GM12878 (cell line): ENCODE measurements around the gene PCBP4. TPM values are rescaled to one million over a fixed set of nuclear protein-coding genes. Genes with fewer than 3 reads are reported as not detected.

ENCODE experiments used
- ATAC-seq: fragments of 200-7000 bp; cut with Tn5 transposase; 3 replicates; pipeline ENCODE4 v1.9.1; 2020; ENCODE audit warnings: mild to moderate bottlenecking, moderate library complexity
- BruUV-seq: library from RNA; stranded (reverse); fragments of 400-500 nt; replicated peaks from 2 replicates; lab custom pipeline; 2021; lab: Mats Ljungman, UMichigan
- CTCF ChIA-PET: fragments of 300-600 bp; sonication (Branson Sonifier 250); formaldehyde crosslinking; extraction: SDS; loops from one replicate; lab custom pipeline; 2021; ENCODE audit warnings: inconsistent platforms; lab: Yijun Ruan, JAX
- POLR2A ChIA-PET: fragments of 350-600 bp; formaldehyde crosslinking; extraction: SDS; loops from one replicate; lab custom pipeline; 2021; ENCODE audit warnings: inconsistent platforms; lab: Charles Lee
- RAD21 ChIA-PET: fragments of 300-600 bp; sonication (Branson Sonifier 250); formaldehyde crosslinking; loops from one replicate; lab custom pipeline; 2023; ENCODE audit warnings: antibody characterized with exemption; ENCODE audit not compliant: unreplicated experiment; lab: Charles Lee
- SMC1A ChIA-PET: fragments of 300-600 bp; sonication (Branson Sonifier 250); formaldehyde crosslinking; loops from one replicate; lab custom pipeline; 2023; ENCODE audit not compliant: unreplicated experiment, uncharacterized antibody; lab: Charles Lee
- DNase-seq: peaks from one replicate; pipeline ENCODE4 v3.0.0-alpha.2; 2011; ENCODE audit warnings: low read depth, low spot score
- FAIRE-seq: peaks from 3 replicates; lab custom pipeline; 2011; peaks lifted over from hg19 to GRCh38; lab: Jason Lieb, UNC
- H2AFZ ChIP-seq: 2 replicates; pipeline ENCODE4 v1.6.0; 2011; ENCODE audit warnings: low read depth, low read length, control low read depth; ENCODE audit not compliant: control insufficient read depth
- H3K27ac ChIP-seq: 2 replicates; pipeline ENCODE4 v1.5.1; 2011; ENCODE audit warnings: control low read depth; ENCODE audit not compliant: control insufficient read depth, insufficient read depth
- H3K27me3 ChIP-seq, 2 experiments: replicated peaks in 1 of 2; 2 replicates each; pipeline versions ENCODE4 v1.6.0 to v1.6.1; 2011; ENCODE audit warnings: low read length in 1 of 2; ENCODE audit not compliant: control insufficient read depth in 2 of 2, insufficient read depth in 2 of 2
- H3K36me3 ChIP-seq, 2 experiments: 2 replicates each; pipeline ENCODE4 v1.5.1; 2011; ENCODE audit warnings: low read length in 1 of 2; ENCODE audit not compliant: control insufficient read depth in 2 of 2, insufficient read depth in 2 of 2
- H3K4me1 ChIP-seq: 2 replicates; pipeline ENCODE4 v1.6.1; 2011; ENCODE audit warnings: mild to moderate bottlenecking, low read length, moderate library complexity, mixed read lengths; ENCODE audit not compliant: control insufficient read depth, insufficient read depth
- H3K4me2 ChIP-seq: 2 replicates; pipeline ENCODE4 v1.6.0; 2011; ENCODE audit warnings: control low read depth; ENCODE audit not compliant: control insufficient read depth, insufficient read depth
- H3K4me3 ChIP-seq: fragments of 200-600 bp; sonication (generic); 2 replicates; pipeline ENCODE4 v1.5.1; 2016
- H3K79me2 ChIP-seq: 2 replicates; pipeline ENCODE4 v1.6.0; 2011; ENCODE audit warnings: low read length; ENCODE audit not compliant: control insufficient read depth, insufficient read depth
- H3K9ac ChIP-seq: 2 replicates; pipeline ENCODE4 v1.8.0; 2011; ENCODE audit warnings: low read length, control low read depth, mixed read lengths; ENCODE audit not compliant: control insufficient read depth, insufficient read depth
- H3K9me3 ChIP-seq: replicated peaks from 3 replicates; pipeline ENCODE4 v1.5.1; 2011; ENCODE audit warnings: mild to moderate bottlenecking, low read length; ENCODE audit not compliant: control insufficient read depth, insufficient read depth
- H4K20me1 ChIP-seq: 2 replicates; pipeline ENCODE4 v1.6.0; 2011; ENCODE audit not compliant: control insufficient read depth, insufficient read depth
- ASH2L ChIP-seq: fragments of 300-600, 200-600 bp; sonication (generic); IDR thresholded peaks from 2 replicates; pipeline ENCODE4 v1.6.1; 2017; ENCODE audit warnings: low read depth, mild to moderate bottlenecking, borderline replicate concordance
- BMI1 ChIP-seq: fragments of 450-650 bp; IDR thresholded peaks from 2 replicates; pipeline ENCODE4 v1.6.1; 2016; ENCODE audit warnings: mild to moderate bottlenecking, moderate library complexity, borderline replicate concordance
- CTCF ChIP-seq, 3 experiments: IDR thresholded peaks in 2 of 3; conservative IDR thresholded peaks in 1 of 3; 2 replicates each; pipeline ENCODE4 v1.5.1; 2011; ENCODE audit warnings: low read depth in 3 of 3, low read length in 3 of 3, mild to moderate bottlenecking in 3 of 3, control low read depth in 2 of 3, moderate library complexity in 2 of 3, inconsistent platforms in 1 of 3, mixed read lengths in 1 of 3; ENCODE audit not compliant: control insufficient read depth in 2 of 3, insufficient read depth in 1 of 3; ENCODE audit errors: extremely low read depth in 1 of 3
- EP300 ChIP-seq, 2 experiments: fragments of 150-350 bp in 1 of 2; IDR thresholded peaks; 2 replicates each; pipeline ENCODE4 v1.6.1; 2011 to 2012; ENCODE audit warnings: low read depth in 2 of 2, low read length in 2 of 2, borderline replicate concordance in 1 of 2, improper control_type of control experiment in 1 of 2, inconsistent platforms in 1 of 2; ENCODE audit not compliant: control insufficient read depth in 1 of 2
- MEF2B ChIP-seq: fragments of 450-650 bp; IDR thresholded peaks from 2 replicates; pipeline ENCODE4 v1.6.1; 2018; ENCODE audit warnings: mild to moderate bottlenecking, moderate library complexity; ENCODE audit not compliant: partially characterized antibody, poor library complexity, severe bottlenecking
- MYB ChIP-seq: fragments of 150-350 bp; IDR thresholded peaks from 2 replicates; pipeline ENCODE4 v1.6.1; 2014; ENCODE audit warnings: mild to moderate bottlenecking, low read depth, low read length, borderline replicate concordance
- NFIC ChIP-seq: IDR thresholded peaks from 2 replicates; pipeline ENCODE4 v1.6.1; 2012; ENCODE audit warnings: low read depth, mild to moderate bottlenecking, inconsistent platforms, low read length, moderate library complexity
- SIN3A ChIP-seq: IDR thresholded peaks from 2 replicates; pipeline ENCODE4 v1.6.1; 2012; ENCODE audit warnings: low read depth, low read length, improper control_type of control experiment
- SIX5 ChIP-seq: IDR thresholded peaks from 2 replicates; pipeline ENCODE4 v1.6.1; 2011; ENCODE audit warnings: mild to moderate bottlenecking, low read depth, low read length, moderate library complexity; ENCODE audit not compliant: severe bottlenecking
- SKIL ChIP-seq: fragments of 450-650 bp; IDR thresholded peaks from 2 replicates; pipeline ENCODE4 v1.6.1; 2017; ENCODE audit warnings: mild to moderate bottlenecking, low read depth, inconsistent platforms; ENCODE audit not compliant: poor library complexity, severe bottlenecking
- SUPT20H ChIP-seq: IDR thresholded peaks from 2 replicates; pipeline ENCODE4 v1.6.1; 2011; ENCODE audit warnings: low read depth, mild to moderate bottlenecking, low read length, moderate library complexity, borderline replicate concordance; ENCODE audit not compliant: control insufficient read depth
- SUZ12 ChIP-seq: fragments of 200-600 bp; sonication (generic); IDR thresholded peaks from one replicate; pipeline ENCODE4 v1.6.1; 2018; ENCODE audit warnings: antibody characterized with exemption, mild to moderate bottlenecking; ENCODE audit not compliant: unreplicated experiment
- WGBS: methylation state at CpG from one replicate; pipeline ENCODE4 v1.1.6; 2016; ENCODE audit warnings: low lambda C conversion rate; ENCODE audit not compliant: insufficient replicate concordance, insufficient coverage; ENCODE audit errors: missing lambda C conversion rate; 5-methylcytosine and 5-hydroxymethylcytosine counted together
- in situ Hi-C: fragments of 300-500 bp; cut with MboI; formaldehyde crosslinking; loops from 9 replicates; pipeline ENCODE4 v1.14.3; 2018; ENCODE audit warnings: mixed read lengths
- intact Hi-C: fragments of 100-400 bp; cut with micrococcal nuclease; formaldehyde crosslinking; loops from one replicate; pipeline ENCODE4 v1.14.2; 2022; ENCODE audit not compliant: unreplicated experiment
- polyA plus RNA-seq, 11 experiments: library from polyadenylated mRNA; depleted of rRNA in 4 of 11; unstranded in 6 of 11; stranded (reverse) in 5 of 11; fragments of >200 nt; fragmentation: Nextera tagmentation in 4 of 11; fragmentation: Illumina TruSeq in 1 of 11; extraction: Ambion mirVana in 4 of 11; extraction: Trizol in 1 of 11; gene quantifications; 1 replicate in 1 of 11; 2 replicates in 10 of 11; pipeline versions ENCODE4 v1.2.1 to v1.2.3, GENCODE V29; 2011 to 2016; ENCODE audit warnings: inconsistent platforms in 2 of 11, missing spikeins in 2 of 11, low read depth in 1 of 11
- total RNA-seq, 4 experiments: library from RNA; depleted of rRNA in 3 of 4; stranded (reverse); fragments of >200 nt in 3 of 4; fragmentation: Illumina TruSeq in 1 of 4; extraction: Trizol in 1 of 4; gene quantifications; 2 replicates each; pipeline versions ENCODE4 v1.2.1 to v1.2.3, GENCODE V29; 2013 to 2021
- TF ChIP-seq, protein P1 (sequence below): fragments of 450-650 bp; IDR thresholded peaks from 2 replicates; pipeline ENCODE4 v1.6.1; 2017; ENCODE audit warnings: borderline replicate concordance

Gene PCBP4
- total and polyA plus RNA-seq, 10 of the 15 experiments (the other 5 are each of a cell fraction or from before 2014, with no cell fraction given) = 0.05 to 14.5 (median 4.2) TPM

DNA sequence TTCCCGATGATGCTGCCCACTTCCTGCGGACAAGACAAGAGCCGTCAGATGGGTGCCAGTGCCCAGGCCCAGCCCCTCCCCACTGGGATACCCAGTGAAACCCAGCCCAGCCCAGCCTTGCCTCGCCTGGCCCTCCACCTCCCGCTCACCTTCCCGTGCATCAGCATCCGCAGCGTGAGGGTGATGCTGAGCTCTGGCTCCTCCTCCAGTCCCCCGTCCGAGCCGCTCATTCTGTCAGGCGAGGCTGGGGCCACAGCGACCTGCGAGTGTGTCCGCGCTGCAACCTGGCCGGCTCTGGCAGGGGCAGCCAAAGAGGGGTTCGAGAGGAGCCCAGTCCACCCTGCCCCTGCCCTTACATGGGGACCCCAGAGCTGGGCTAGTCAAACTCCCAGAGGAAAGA lies 6.2 kb downstream of the PCBP4 start (continued):
- no peak for TF ChIP-seq CTCF (IDR thresholded peaks at IDR 0.05 in 2 of 3, conservative IDR thresholded peaks at IDR 0.05 in 1 of 3; ENCODE audit: control insufficient read depth in 2 of 3, extremely low read depth in 1 of 3, insufficient read depth in 1 of 3, low read depth in 3 of 3, low read length in 3 of 3)
- no peak for TF ChIP-seq NFIC

- FAIRE-seq (no peak), ATAC-seq (no peak), DNase-seq (no peak)
- ChIA-PET SMC1A (no interaction called here), CTCF (no interaction called here), RAD21 (interaction anchor here (1.2 kb wide), 1 partner anchor 18 kb away, joined by 3 read pairs; the partner anchor contains the start of gene PARP3), POLR2A (no interaction called here)
- Histone ChIP-seq H3K79me2 (no peaks in the 10 kb centered on the region), H3K27me3 (peaks cover 0 to 1% of the 10 kb centered on the region in 2 experiments; a peak in 3 of 4 replicates), H3K4me3 (no peak overlapping the region), H3K9ac (no peak overlapping the region), H3K9me3 (no peaks in the 10 kb centered on the region), H4K20me1 (no peaks in the 10 kb centered on the region), H3K27ac (no peak overlapping the region), H2AFZ (no peak overlapping the region), H3K4me1 (no peaks in the 10 kb centered on the region), H3K4me2 (no peak overlapping the region), H3K36me3 (no peaks in the 10 kb centered on the region)
- in situ Hi-C loops = no loop called here
- TF ChIP-seq, protein P1, sequence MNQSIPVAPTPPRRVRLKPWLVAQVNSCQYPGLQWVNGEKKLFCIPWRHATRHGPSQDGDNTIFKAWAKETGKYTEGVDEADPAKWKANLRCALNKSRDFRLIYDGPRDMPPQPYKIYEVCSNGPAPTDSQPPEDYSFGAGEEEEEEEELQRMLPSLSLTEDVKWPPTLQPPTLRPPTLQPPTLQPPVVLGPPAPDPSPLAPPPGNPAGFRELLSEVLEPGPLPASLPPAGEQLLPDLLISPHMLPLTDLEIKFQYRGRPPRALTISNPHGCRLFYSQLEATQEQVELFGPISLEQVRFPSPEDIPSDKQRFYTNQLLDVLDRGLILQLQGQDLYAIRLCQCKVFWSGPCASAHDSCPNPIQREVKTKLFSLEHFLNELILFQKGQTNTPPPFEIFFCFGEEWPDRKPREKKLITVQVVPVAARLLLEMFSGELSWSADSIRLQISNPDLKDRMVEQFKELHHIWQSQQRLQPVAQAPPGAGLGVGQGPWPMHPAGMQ = no peak
- TF ChIP-seq SIX5 (no peak), SUPT20H (no peak), SUZ12 (no peak), SIN3A (no peak), EP300 (IDR thresholded peaks at IDR 0.05; ENCODE audit: borderline replicate concordance in 1 of 2, control insufficient read depth in 1 of 2, low read depth in 2 of 2, low read length in 2 of 2) (no peak), MYB (no peak), BMI1 (no peak), SKIL (no peak), ASH2L (no peak), MEF2B (no peak)
- no TSS peak for BruUV-seq
- intact Hi-C loops = no loop called here
- 81% methylated on average over 10 of the region's 10 CpGs for WGBS
Observed at GRCh38 chr3:51960386-51960785, 6.9 kb downstream of the PCBP4 start.
